Breast epithelium (tissue), 3 donors: ENCODE measurements around the gene NIN.

Experiments
- POLR2A ChIP-seq: fragments of 450-650 bp; IDR thresholded peaks from one replicate; pipeline ENCODE4 v1.6.1; 2016; ENCODE audit warnings: antibody characterized with exemption, mild to moderate bottlenecking, moderate library complexity
- POLR2AphosphoS5 ChIP-seq, 3 donors: sonication (generic); formaldehyde crosslinking; IDR thresholded peaks; one replicate each; pipeline ENCODE4 v1.6.1; 2017; ENCODE audit warnings: antibody characterized with exemption in 3 of 3
- TF ChIP-seq, protein P1 (sequence below), 3 donors: fragments of 450-650 bp; IDR thresholded peaks; one replicate each; pipeline ENCODE4 v1.5.1; 2016 to 2017; ENCODE audit warnings: antibody characterized with exemption in 3 of 3, mild to moderate bottlenecking in 3 of 3, moderate library complexity in 3 of 3

DNA sequence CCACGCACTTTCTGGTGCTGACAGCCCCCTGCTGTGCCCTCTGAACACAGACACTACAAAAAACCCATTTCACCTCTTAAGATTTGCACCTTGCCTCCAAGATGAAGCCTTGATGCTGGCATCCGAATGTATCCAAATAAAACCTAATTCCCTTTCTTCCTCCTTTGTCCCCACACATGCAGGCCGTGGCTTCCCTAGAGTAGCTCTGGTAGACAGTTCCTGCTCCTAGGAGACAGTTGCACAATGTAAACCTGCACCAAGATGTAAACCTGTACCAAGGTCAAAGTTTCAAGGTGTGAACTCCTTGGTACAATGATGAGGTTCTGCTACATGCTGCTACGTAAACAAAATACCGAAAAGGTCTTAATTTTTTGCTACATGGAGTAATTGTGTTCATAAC is 40.3 kb upstream of the NIN start:
- no peak for TF ChIP-seq POLR2AphosphoS5 (IDR thresholded peaks at IDR 0.05)
- TF ChIP-seq, protein P1, sequence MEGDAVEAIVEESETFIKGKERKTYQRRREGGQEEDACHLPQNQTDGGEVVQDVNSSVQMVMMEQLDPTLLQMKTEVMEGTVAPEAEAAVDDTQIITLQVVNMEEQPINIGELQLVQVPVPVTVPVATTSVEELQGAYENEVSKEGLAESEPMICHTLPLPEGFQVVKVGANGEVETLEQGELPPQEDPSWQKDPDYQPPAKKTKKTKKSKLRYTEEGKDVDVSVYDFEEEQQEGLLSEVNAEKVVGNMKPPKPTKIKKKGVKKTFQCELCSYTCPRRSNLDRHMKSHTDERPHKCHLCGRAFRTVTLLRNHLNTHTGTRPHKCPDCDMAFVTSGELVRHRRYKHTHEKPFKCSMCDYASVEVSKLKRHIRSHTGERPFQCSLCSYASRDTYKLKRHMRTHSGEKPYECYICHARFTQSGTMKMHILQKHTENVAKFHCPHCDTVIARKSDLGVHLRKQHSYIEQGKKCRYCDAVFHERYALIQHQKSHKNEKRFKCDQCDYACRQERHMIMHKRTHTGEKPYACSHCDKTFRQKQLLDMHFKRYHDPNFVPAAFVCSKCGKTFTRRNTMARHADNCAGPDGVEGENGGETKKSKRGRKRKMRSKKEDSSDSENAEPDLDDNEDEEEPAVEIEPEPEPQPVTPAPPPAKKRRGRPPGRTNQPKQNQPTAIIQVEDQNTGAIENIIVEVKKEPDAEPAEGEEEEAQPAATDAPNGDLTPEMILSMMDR (IDR thresholded peaks at IDR 0.05): no peak
- no peak for TF ChIP-seq POLR2A
